HEK293 (cell line): ENCODE measurements around the gene DUSP22.

Experiments used
- BCL11A ChIP-seq: fragments of 450-650 bp; formaldehyde crosslinking; IDR thresholded peaks from 2 replicates; pipeline ENCODE4 v1.5.1; 2016; ENCODE audit warnings: low read depth, missing biosample characterization, missing genetic modification characterization
- CTCF ChIP-seq: fragments of 450-650 bp; formaldehyde crosslinking; IDR thresholded peaks from 2 replicates; pipeline ENCODE4 v1.5.1; 2016; ENCODE audit warnings: missing biosample characterization, missing genetic modification characterization
- REST ChIP-seq: fragments of 450-650 bp; formaldehyde crosslinking; IDR thresholded peaks from 2 replicates; pipeline ENCODE4 v1.5.1; 2016; ENCODE audit warnings: missing biosample characterization, missing genetic modification characterization
- ZNF211 ChIP-seq: fragments of 450-650 bp; formaldehyde crosslinking; IDR thresholded peaks from 2 replicates; pipeline ENCODE4 v1.5.1; 2016; ENCODE audit warnings: low read depth, missing biosample characterization, missing genetic modification characterization

- TF ChIP-seq ZNF211 (tag by site-specific recombination) (no peak), CTCF (tag by site-specific recombination) (no peak), BCL11A (tag by site-specific recombination) (no peak), REST (no peak)
Measured at GRCh38 chr6:396126-396520, 103.8 kb downstream of the DUSP22 start.
